NCI-H345 (cell line): ENCODE results near the gene CHMP4A.

Experiments
- DNase-seq: peaks from one replicate; lab custom pipeline; 2025; lab: John Stamatoyannopoulos, UW

Gene CHMP4A

DNA sequence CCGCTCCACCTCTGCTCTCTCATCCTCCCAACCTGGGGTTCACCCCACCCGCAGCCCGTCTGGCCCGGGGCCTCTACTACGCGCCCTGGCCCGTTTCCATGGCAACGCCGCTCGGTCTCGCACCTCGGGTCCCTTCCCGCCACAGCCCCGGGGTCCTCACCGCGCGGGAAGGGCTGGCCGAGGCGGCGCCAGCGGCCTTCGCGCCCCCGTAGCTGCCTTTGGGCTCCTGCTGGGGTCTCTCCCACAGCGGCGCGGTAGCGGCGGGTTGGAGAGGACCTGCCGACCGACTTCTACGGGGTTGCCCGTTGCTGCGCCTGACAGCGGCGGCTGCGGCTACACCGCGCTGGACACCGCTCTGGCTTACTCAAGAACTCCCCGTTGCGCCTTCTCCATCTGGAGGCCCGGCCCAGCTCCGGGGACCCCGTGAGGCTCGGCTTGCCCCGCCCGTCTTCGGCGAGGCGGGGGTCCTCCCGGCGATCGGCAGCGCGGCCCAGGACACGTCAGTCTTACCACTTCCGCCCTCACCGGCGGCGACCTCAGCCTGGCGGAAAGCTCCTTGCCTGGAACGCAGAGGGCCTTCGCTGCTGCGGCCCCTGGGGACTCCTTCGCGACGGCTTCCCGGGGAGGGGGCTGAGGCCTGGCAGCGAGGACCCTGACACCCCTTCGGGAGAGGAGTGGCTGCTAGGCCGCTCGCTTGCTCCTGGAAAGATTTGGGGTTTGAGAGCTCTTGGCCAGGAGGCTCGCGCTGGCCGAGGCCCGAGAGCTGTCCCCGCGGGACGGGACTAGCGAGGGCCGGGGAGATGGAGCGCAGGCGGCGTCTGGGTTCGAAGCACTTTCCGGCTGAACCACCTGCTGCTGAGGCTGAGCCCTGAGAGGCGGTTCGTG, 17.9 kb downstream of the CHMP4A start, which contains the start of gene TM9SF1:
Gene TM9SF1 (minus strand): TSS at position 256 of the 885 bp plus-strand sequence. CDS start 422 bp downstream, outside the sequence.
- peak; percentile 81 for DNase-seq

DNA sequence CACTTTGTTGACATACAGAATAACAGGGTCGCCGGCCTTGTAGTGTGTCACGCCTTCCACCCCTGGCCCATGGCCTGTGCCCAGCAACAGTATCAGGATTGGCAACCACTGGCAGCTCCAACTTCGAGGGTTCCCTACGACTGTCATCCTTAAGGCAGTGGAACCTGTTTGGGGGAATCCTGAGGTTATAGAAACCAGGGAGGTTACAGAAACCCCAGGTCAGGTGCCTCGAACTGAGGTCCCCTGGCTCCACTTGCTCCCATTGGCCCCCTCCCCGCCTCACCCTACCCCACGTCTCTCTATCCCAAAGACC, 18.5 kb downstream of the CHMP4A start:
- DNase-seq: no peak

DNA sequence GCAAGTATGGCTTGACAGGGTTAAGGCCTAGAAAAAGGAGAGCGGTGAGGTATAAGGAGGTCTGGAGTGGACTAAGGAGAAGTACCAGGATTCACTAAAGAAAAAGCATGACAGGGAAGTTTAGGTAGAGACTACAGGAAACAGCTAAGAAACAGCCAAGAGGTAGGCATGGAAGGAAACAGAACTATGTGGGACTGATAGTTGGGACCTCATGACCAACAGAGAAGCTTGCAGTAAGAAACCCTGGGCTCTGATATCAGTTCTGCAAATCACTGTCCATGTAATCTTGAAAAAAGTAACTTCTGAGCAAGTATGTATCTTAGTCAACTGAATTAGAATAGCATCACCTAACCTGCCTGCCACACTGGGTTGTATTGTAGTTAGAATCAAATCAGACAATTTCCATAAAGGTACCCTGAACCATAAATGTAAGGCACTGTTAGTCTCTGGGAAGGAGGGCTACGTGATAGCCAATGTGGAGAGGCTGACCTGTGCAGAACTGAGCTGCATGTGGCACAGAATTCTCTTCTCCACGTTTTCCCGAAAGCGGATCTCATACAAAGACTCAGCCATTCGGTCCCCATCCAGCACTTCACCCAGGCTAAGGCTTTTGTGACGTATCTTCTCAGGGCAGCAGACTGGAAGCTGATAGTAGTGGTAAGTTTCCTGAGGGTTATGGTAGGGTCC, 19.0 kb downstream of the CHMP4A start:
- DNase-seq: no peak

DNA sequence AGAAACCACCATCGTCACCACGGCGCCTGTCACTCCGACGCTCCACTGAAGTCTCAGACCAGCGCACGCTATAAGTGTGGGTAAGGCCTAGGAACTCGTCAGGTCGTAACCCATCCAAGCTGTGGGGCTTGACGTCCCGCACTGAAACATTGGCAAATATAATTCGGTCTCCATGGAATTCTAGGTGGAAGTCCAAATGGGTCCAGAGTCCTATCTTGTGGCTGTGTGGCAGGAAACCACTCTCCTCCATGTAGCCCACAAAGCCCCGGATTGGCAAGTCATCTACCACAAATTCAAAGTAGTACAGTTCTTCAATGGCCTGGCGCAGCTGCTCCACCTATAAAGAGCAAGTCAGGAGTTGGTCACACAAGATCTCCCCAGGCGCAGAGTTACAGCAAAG, 20.4 kb downstream of the CHMP4A start:
- DNase-seq: no peak

DNA sequence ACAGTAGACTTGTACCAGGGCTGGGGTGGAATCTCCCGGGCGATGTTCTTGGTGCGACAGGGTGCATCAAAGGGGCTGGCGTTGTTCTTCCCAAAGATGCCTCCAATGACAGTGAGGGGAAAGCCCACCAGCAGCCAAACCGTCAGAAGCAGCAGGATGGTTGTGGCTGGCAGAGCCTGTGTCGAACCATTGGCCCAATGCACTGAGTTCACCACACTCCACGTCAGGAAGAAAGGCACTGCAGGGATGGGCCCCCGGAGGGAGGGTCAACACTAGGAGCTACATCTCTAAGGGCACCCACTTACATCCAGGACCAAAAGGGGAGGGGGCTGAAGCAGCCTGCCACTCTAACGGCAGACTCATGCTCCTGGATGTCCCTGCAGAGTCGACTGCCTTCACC, 22.9 kb downstream of the CHMP4A start:
- no peak for DNase-seq

DNA sequence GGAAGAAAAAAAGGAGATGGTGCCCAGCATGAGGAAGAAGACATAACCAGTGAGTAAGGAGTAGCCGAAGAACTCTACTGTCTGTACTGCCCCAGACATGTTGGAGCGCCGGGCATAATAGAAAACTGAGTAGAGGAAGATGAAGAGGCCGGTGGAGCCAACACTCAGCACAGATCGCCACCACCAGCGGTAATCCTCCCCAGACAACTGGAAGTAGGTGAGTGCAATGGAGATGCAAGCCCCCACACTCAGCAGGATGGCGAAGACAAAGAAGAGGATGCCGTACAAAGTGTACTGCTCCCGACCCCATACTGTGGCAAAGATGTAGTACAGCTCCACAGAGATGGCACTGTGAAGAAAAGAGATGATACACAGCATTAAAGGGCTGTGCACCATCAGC, 23.8 kb downstream of the CHMP4A start:
- no peak for DNase-seq

DNA sequence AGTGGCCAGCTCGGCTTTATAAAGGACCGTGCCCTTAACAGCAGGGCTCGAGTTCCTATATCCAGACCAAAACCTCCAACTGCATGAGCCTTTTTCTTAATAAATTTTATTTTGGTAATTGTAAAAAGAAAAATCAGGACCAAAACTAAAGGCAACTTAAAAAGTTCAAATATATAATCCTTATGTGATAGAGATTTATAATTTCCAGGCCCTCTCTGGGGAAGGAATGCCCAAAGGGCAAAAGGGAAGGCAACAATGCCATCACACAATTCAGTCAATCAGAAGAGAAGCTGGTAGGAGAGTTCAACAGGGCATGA, 24.3 kb downstream of the CHMP4A start:
- DNase-seq: no peak

DNA sequence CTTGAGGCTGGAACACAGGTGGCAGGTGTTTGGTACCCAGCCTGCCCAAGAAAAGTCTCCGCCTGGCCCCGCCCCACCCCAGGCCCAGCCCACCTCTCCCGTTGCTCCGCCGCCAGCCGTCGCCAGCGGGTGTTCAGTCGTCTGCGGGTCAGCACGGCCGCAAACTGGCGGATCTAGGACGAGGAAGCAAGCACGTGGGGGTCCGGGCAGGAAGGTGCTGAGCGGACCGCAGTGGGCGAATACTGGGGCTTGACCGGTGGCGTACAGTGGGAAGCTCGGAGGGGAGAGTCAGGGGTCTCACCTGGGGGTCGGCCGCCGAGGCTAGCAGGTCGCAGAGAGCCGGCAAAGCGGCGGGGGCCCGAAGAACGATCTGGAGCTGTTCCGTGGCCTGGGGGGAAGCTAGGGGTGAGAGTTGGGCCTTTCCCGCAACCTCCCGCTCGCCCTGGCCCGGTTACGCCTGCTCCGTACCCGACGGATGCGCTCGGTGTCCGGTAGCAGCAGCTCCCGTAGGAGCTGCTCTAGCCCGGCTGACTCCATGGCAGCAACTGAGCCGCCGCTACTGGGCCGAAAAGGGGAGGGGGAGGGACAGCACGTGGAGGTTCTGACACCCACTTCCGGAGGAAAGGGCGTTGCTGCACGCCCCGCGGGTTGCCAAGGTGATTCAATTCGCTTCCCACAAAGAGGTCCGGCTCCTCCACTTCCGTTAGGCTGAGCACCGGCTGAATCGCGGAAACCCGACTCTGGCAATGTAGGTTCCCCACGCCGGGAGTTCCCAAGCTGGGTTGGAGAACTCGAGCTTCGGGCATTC, 24.8 kb downstream of the CHMP4A start, which contains the start of gene IPO4:
Gene IPO4 (minus strand): TSS at position 566 of the 808 bp plus-strand sequence. CDS start 29 bp downstream, at position 537.
- peak; percentile 98 for DNase-seq

DNA sequence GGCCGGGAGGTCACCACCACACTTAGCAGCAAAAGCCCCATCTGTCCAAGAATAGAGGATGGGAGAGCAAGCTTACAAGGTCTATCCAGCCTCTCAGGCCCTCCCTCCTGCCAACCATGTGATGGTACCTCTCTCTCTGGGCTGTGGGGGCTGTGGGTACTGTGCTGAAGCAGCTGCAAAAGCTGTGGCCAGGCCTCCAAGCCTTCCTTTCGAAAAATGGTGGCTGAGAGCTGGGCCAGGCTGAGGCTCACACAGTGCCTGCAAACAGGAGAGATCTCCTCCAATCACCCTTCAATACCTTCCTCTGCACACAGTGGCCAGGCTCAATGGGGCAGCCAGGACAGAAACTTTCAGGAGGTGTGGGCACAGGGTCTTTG, 25.8 kb downstream of the CHMP4A start:
- no peak for DNase-seq

DNA sequence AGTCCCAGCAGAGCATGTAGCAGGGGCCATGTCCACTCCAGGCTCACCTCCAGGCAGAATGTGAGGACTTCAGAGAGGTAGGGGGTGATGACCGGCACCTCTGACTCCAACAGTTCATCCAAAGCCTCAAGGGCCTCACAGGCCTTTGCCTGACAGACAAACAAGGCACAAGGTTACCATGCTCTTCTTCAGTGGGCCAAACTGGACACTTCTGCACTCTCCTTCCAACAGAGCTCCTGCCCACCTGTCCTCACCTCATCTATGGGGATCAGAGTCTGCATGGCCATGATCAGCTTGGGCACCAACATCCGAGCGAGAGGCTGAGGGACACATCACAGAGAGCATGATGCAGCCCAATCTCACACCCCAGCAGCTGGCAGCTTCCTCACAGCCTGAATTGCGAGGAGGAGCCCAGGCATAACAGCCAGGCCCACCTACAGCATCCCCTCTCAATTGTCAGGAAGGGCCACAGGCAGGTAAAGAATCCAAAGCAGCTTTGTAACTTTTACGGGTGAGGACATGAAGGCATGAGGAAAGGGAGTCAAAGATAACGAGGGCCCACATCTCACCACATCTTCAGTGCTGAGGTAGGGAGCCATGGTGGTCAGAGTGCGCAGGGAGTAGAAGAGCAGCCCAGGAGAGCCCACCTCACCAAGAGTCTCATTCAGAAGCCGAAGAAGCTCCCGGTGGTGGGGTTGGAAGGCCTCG, 26.3 kb downstream of the CHMP4A start:
- no peak for DNase-seq

DNA sequence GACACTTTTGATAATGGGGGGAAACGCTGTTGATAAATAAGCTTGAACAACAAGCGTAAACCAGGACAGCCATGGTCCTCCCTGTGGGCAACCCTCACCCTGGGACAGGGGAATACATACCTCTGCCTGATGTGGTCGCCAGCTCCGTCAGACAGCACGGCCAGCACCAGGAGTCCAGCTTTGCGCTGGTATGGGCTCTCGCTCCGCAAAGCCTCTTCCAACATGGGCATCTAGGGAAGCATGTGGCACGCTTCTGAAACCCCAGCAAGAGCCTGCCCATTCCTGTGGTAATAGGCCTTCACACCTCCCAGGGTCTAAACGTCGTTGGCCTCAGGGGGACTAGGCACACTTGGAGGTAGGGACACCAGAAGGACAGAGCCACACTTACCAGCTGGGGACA, 27.5 kb downstream of the CHMP4A start:
- DNase-seq: no peak

DNA sequence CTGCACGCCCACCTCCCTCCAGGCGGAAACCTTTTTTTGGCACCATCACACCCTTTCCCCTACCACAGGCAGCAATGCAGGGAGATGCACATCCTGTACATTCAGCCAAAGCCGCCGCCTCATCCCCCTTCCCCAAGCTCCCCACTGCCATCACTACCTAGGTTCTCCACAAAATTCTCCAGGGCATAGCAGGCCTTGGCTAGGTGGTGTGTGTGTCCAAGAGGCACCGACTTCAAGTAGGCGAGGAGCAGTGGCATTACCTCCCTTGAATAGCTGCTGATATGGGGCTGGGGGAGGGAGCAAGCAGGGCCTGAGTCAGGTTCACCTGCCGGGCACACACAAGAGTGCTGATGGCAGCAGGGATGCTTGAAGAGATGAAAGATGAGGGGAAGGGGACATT, 28.3 kb downstream of the CHMP4A start:
- no peak for DNase-seq

DNA sequence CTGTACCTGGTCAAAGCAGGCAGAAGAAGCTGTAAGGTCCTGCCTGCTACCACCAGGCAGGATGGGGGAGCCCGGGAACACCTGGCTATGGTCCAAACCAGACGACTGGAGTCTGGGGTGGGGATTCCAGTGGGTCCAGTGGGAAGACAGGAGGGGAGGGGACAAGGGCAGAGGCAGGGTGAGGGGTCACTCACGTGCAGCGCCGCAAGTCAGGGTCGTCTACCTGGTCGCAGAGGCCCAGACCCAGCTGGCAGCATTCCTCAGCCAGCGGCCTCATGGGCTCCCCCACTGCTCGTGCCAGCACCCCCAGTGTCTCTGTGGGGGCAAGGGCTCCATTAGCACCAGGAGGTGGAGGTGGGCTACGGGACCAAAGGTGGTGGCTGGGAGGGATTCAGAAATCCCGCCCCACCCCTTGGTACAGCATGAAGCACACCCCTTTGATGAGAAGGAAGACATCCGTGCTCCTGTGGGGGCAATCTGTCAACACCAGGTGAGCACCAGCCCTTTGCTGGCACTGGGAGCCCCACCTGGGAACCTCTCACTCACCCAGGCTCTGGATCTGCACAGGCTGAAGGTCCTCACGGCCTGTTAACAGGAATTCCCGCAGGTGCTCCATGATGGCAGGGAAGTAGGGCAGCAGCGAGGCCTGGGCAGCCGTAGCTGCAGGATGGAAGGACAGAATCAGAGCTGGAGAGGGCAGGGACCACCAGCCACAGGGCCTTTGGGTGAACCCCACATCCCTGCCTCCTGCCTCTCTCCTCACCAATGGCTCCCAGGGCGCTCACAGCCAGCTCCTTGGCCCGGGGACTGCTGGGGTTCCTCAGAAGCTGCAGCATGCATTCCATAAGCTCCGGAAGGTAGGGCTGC, 29.0 kb downstream of the CHMP4A start:
- DNase-seq: no peak

DNA sequence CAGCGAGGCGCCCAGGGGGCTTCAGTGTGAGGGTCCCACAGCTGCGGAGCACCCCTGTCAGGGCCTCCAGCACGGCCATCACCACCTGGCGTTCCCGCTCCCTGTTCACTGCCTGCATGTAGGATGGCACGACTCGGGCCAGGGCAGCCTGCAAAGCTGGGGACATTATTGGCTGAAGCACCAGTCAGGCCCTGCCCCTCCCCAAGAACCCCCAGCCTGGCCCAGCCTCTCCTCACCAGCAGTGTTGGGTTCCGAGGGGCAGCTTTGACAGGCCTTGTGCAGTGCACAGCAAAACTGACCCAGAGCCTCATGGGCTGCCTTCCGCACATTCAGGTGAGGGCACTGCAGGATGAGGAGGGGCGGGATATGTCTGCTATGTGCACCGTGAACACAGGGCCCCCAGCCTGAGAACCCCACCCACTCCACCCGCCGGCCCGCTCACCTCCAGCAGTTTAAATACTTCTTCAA, 30.2 kb downstream of the CHMP4A start:
- DNase-seq: no peak

DNA sequence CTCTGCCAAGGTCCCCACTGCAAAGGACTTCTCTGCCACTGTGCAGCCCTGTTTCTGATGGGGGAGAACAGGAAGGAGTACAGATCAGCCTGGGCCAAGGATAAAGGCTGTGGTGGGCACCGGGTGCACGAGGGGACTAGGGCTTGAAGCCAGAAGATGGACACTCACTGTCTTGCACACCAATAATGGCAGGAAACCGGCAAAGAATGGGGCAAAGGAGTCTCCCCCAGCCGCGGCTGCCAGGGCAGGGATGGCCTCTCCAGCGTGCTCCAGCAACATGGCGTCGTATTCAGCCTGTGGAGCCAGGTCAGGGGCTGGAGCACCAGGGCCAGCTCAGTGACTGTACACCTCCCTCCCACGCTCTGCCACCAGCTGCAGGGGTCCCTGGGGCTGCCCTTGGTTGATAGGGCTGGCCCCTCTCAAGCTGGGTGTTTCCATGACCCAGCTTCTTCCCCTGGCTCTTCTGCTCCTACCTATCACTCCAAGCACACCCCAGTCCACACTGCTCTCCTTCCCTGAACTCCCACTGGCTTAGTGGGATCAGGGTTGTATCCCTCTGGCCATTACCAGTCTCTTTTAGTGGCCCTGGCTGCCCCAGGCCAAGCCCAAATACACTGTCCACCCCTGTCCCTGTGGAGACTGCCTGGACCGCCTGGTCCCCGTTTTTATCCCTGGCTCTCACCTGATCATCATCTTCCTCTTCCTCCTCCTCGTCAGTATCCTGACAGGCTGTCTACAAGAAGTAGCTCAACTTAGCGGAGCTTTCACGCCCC, 31.0 kb downstream of the CHMP4A start:
- DNase-seq: no peak

DNA sequence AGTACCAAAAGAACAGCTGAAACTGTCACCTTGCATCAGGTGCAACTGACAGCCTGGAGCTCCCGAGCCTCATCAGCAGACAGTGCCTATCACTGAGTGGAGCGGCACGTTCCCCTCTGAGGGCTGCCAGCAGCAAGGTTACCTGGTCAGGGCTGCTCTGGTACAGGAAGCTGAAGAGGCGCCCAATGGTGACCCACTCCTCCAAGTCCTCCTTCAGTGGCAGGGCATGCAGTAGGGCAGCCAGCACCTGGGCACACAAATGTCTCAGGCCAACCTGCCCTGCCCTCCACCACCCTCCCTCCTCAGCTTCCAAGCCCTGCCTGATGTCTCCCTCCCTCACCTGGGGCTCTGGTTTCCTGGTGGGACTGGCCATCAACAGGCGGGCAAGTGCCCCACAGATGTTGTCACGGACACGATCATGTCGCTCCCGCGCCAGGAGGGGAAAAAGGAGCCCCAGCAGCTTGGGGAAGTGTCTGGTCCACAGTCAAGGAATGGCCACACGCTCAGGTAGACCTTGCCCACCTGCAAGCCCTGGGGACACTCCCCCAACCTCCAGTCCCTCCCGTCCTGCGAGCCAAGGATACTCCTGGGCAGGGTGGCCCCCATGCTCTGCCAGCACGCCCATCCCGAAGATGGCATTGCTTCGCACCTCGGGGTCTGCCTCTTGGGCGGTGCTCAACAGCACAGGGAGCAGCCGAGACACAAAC, 31.8 kb downstream of the CHMP4A start:
- no peak for DNase-seq

DNA sequence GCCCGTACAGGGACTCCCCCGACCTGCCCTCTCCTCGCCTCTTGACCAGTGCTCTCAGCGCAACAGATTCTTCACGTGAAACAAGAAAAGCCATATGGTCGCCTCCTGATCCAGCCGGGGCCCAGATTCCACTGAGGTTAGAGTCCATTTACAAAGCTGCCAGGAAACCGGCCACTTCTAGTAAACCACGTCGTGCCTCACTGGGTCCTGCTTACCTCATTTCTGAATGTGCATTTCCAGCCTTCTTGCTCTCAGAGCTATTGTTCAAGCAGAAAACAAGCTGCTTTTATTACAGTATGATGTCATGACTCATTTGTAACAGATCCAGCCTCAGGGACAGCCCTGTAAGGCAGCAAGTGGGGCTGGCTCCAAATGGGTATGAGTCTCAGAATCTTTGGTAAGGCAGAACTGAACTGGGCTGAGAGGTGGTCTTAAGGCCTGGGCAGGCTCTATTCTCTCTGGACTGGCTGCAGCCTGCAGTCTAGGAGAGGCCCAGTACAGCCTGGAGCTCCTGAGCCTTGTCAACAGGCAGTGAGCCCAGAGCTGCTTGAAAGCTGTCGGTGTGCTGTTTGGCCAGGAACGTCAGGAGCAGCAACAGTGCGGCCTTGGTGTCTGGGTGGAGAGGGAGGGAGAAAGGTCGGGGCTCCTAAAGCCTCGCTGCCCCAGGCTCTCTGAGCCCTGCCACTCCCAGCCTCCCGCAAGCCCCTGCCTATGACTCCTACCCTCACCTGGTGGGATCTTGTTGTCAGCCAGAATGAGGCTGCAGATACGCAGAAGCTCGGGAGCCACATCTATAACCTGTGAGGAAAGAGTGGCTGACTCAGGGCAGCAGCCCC, 33.1 kb downstream of the CHMP4A start:
- DNase-seq: no peak

DNA sequence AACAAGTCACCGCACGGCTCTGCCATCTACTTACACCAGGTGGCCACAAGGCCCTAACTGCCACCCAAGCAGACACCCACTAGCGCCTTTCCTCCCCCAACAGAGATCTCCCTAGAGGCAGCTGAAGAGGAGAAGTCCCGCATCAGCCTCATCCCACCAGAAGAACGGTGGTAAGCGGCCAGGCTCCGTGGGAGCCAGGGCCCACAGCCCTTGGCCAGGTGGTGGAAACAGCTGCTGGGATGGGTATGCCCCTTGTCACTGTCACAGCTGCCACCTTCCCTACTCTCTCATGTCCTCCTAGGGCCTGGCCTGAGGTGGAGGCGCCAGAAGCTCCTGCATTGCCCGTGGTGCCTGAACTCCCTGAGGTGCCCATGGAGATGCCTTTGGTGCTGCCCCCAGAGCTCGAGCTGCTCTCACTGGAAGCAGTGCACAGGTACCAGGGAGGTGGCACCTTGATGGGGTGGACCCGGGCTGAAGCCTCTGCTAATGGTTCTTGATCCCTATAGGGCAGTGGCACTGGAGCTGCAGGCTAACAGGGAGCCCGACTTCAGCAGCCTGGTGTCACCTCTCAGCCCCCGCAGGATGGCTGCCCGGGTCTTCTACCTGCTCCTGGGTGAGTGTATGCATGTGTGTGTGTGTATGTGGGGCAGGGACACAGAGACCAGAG, 33.9 kb downstream of the CHMP4A start:
- no peak for DNase-seq
